Adrenal gland (tissue), 5 donors: ENCODE data around the gene CEP128.

ENCODE experiments used
- POLR2A ChIP-seq, 2 donors: fragments of 450-650 bp; IDR thresholded peaks; one replicate each; pipeline ENCODE4 v1.6.1; 2017; ENCODE audit warnings: antibody characterized with exemption in 2 of 2, mild to moderate bottlenecking in 2 of 2, moderate library complexity in 1 of 2
- TF ChIP-seq, protein P1 (sequence below), 6 experiments: fragments of 450-650 bp in 4 of 6; fragments of 200-600 bp in 2 of 6; sonication (generic) in 1 of 6; IDR thresholded peaks; 1 replicate in 5 of 6; 2 replicates in 1 of 6; pipeline versions ENCODE4 v1.5.1 to v1.8.0; 2016 to 2021; ENCODE audit warnings: antibody characterized with exemption in 6 of 6, mild to moderate bottlenecking in 2 of 6, moderate library complexity in 1 of 6
- donor health status: DM: no; HTN: no; CAD: no.

DNA sequence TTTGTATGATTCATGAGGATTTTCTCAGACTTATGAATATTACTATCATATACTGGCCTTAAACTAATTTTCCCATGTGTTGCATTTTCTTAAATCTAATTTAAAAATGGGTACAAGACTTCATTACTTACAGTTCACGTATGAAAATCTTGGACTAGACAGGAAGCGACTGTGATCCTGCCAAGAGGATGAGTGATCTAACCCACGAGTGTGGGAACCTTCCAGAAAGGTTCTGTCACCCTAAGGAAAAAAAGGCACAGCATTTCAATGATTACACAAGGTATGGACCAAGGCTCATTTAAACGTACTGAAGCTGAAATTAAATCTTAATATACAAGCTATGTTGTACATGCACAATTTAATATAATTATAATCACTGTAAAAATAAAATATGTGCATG, 436.8 kb downstream of the CEP128 start:
- TF ChIP-seq, protein P1, sequence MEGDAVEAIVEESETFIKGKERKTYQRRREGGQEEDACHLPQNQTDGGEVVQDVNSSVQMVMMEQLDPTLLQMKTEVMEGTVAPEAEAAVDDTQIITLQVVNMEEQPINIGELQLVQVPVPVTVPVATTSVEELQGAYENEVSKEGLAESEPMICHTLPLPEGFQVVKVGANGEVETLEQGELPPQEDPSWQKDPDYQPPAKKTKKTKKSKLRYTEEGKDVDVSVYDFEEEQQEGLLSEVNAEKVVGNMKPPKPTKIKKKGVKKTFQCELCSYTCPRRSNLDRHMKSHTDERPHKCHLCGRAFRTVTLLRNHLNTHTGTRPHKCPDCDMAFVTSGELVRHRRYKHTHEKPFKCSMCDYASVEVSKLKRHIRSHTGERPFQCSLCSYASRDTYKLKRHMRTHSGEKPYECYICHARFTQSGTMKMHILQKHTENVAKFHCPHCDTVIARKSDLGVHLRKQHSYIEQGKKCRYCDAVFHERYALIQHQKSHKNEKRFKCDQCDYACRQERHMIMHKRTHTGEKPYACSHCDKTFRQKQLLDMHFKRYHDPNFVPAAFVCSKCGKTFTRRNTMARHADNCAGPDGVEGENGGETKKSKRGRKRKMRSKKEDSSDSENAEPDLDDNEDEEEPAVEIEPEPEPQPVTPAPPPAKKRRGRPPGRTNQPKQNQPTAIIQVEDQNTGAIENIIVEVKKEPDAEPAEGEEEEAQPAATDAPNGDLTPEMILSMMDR (IDR thresholded peaks at IDR 0.05): no peak
- no peak for TF ChIP-seq POLR2A (IDR thresholded peaks at IDR 0.05)
